Measurements from ENCODE around the gene CCDC182.

DNA sequence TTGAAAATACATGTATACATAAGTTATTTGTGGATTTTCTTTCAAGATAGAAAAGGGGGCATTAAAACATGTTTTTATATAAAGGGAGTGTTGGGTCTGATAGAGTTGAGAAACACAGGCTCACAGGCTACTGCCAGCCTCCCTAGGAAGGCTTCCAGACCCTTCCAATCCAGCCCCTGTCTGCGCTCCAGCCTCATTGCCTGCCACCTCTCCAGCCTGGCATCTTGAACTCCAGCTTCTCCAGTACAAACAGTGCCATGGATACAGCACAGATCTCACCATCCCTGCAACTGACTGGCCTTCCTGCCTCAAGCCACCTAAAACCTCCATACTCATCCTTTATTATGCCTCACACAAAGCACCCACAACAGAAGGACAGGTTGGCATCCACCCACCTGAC, 40.7 kb downstream of the CCDC182 start:
- TF ChIP-seq YY1 (IDR thresholded peaks at IDR 0.05; ENCODE audit: insufficient read depth, insufficient read length) (no peak), SUZ12 (IDR thresholded peaks at IDR 0.05; ENCODE audit: extremely low read depth, insufficient read depth, insufficient read length) (no peak)

Measured in NT2/D1 (cell line).